HL-60 (cell line): ENCODE results near the gene ARHGAP21.
"Not testable (repeated sequence)": the region's sequence is repeated elsewhere in the genome, so short reads cannot be mapped to it uniquely, and the experiment has no call there.

Source experiments
- DNase-seq, 2 experiments: peaks; one replicate each; pipeline ENCODE4 v3.0.0-alpha.2; 2010 to 2020; ENCODE audit warnings: low read depth in 1 of 2, low spot score in 1 of 2
- H3K27ac ChIP-seq: fragments of 250-450 bp; sonication (Bioruptor Pico); replicated peaks from 2 replicates; pipeline ENCODE4 v1.5.1; 2020; ENCODE audit warnings: mild to moderate bottlenecking, moderate library complexity
- H3K27me3 ChIP-seq: fragments of 250-450 bp; sonication (Bioruptor Pico); 2 replicates; pipeline ENCODE4 v1.5.1; 2021; ENCODE audit warnings: mild to moderate bottlenecking, moderate library complexity; ENCODE audit not compliant: insufficient read depth, poor library complexity, severe bottlenecking
- H3K4me3 ChIP-seq: replicated peaks from 2 replicates; pipeline ENCODE4 v1.5.1; 2011; ENCODE audit warnings: mild to moderate bottlenecking, control low read depth, low read length; ENCODE audit not compliant: insufficient read depth
- CTCF ChIP-seq: IDR thresholded peaks from one replicate; pipeline ENCODE4 v1.5.1; 2011; ENCODE audit warnings: low read length, control low read depth, inconsistent platforms; ENCODE audit not compliant: insufficient read depth
- GABPA ChIP-seq: IDR thresholded peaks from 2 replicates; pipeline ENCODE4 v1.6.1; 2012; ENCODE audit warnings: low read depth
- POLR2AphosphoS5 ChIP-seq: IDR thresholded peaks from 2 replicates; pipeline ENCODE4 v1.6.1; 2012; ENCODE audit warnings: low read depth
- REST ChIP-seq: IDR thresholded peaks from 2 replicates; pipeline ENCODE4 v1.6.1; 2012; ENCODE audit warnings: low read depth; ENCODE audit not compliant: insufficient replicate concordance
- SPI1 ChIP-seq: IDR thresholded peaks from 2 replicates; pipeline ENCODE4 v1.6.1; 2012; ENCODE audit warnings: low read depth, mild to moderate bottlenecking, borderline replicate concordance

ARHGAP21 gene

GRCh38 chr10:24661376-24661775 lies 62.3 kb downstream of the ARHGAP21 start:
- Histone ChIP-seq H3K27me3 (no peaks in the 10 kb centered on the region), H3K27ac (no peak overlapping the region), H3K4me3 (no peak overlapping the region)
- no peak for TF ChIP-seq SPI1
- no peak for TF ChIP-seq GABPA
- no peak for TF ChIP-seq REST
- TF ChIP-seq POLR2AphosphoS5 = no peak
- TF ChIP-seq CTCF = no peak
- no peak for DNase-seq

GRCh38 chr10:24658319-24658718 lies 65.4 kb downstream of the ARHGAP21 start:
- not testable (repeated sequence) for H3K4me3 ChIP-seq, H3K27me3 ChIP-seq, DNase-seq, H3K27ac ChIP-seq

GRCh38 chr10:24656326-24656725 lies 67.4 kb downstream of the ARHGAP21 start:
- H3K4me3 ChIP-seq, H3K27me3 ChIP-seq, H3K27ac ChIP-seq, DNase-seq: not testable (repeated sequence)

- H3K27me3 ChIP-seq = no peaks in the 10 kb centered on the region
- TF ChIP-seq CTCF = no peak
- TF ChIP-seq GABPA = no peak
- TF ChIP-seq POLR2AphosphoS5 = no peak
- no peak for TF ChIP-seq SPI1
- TF ChIP-seq REST = no peak
- H3K27ac ChIP-seq = no peak overlapping the region
Measured at GRCh38 chr10:24652381-24652957, 71.2 kb downstream of the ARHGAP21 start.

GRCh38 chr10:24651923-24652322 lies 71.8 kb downstream of the ARHGAP21 start:
- Histone ChIP-seq H3K4me3 (no peak overlapping the region), H3K27ac (no peak overlapping the region), H3K27me3 (no peaks in the 10 kb centered on the region)
- DNase-seq = no peak
- TF ChIP-seq POLR2AphosphoS5 (no peak), CTCF (no peak), REST (no peak), SPI1 (no peak), GABPA (no peak)

More at GRCh38 chr10:24652381-24652957, 71.2 kb downstream of the ARHGAP21 start:
- DNase-seq = no peak
- no peak overlapping the region for H3K4me3 ChIP-seq
